GM19452 (cell line): ENCODE data around the gene SLC39A11.
"Not testable (repeated sequence)": the region's sequence is repeated elsewhere in the genome, so short reads cannot be mapped to it uniquely, and the experiment has no call there.

ENCODE experiments used
- ATAC-seq: cut with Tn5 transposase; IDR thresholded peaks from one replicate; pipeline ENCODE4 v1.9.1; 2021; ENCODE audit not compliant: unreplicated experiment

Gene SLC39A11

DNA sequence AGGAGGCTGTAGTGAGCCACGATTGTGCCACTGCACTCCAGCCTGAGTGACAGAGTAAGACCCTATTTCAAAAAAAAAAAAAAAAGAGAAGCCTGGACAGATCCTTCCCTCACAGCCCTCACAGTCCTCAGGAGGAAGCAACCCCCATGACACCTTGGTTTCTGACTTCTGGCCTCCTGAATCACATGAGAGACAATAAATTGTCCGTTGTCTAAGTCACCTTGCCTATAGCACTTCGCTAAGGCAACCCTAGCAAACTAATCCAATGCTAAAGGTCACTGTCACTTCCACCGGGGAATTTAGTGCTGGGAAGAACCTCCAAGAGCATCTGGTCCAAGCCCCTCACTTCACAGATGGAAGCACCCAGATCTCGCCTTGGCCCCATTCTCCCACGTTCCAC lies 18.9 kb upstream of the SLC39A11 start:
- no peak for ATAC-seq

DNA sequence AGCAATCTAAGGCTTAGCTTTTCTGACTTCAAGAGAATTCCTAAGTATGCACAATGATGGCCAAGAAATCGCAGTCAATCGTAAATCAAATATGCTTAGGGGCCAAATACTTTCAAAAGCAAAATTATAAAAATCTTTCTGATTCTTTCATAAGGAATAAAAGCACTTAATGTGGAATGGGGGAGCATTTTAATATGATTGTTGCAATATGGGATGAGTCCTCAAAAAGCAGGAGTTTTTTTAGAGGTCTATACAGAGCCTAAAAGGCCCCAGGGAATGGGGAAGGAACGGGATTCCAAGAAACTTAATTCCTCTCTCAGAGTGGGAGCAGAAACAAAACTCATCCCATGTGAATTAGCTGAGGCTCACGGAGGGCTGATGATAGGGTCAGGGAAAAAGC lies 14.7 kb upstream of the SLC39A11 start:
- no peak for ATAC-seq

DNA sequence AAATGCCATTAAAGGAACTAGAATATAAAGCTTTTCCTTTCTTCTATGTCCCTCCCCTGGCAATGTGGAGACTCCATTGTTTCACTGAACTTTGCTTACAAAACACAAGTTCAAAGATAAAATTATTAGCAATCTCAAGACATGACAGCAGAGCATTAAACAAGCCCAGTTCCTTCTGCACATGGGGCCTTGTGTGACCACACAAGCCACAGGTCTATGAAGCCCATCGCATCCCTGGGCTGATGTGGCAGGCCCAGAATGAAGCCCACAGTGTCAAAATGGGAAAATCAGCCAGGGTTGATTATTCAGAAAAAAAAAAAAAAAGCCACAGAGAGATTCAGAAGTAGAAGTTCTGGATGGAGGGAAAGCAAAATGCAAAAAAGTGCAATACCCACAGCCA lies 12.9 kb upstream of the SLC39A11 start:
- no peak for ATAC-seq

- ATAC-seq: no peak
Measured at GRCh38 chr17:73104450-73104849, 12.0 kb upstream of the SLC39A11 start.

DNA sequence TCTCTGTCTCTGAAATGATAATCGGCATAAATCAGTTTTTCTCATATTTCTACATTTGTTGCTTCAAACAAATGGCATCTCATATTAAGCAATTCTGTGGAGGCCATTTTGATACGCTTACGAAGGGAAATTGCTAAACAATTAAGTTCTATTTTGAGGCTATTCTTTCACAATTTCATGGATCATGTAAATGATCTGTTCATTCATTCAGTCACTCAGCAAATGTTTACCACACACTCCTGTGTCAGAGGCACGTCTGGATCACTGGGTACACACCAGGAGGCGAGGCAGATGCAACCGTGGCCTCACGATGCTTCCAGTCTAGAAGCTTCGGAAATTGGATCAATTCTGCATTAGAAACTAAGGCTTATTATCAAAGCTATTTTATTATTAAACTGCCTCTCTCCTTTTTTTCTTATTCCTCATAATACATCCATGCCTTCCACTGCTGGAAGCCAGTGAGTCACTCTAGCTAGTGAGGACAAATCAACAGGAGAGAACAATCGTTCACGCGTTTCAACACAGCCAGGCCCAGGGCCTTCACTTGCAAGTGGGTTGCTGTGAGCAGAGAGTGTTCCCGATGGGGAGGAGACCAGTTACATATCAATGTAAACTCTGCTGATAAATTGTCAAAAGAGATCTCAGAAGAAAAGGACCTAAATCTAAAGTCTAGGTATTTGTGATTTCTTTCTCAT lies 11.3 kb upstream of the SLC39A11 start:
- no peak for ATAC-seq

GRCh38 chr17:73101031-73101430 lies 8.5 kb upstream of the SLC39A11 start:
- ATAC-seq: no peak

- ATAC-seq: no peak
Measured at GRCh38 chr17:73100363-73100762, 7.9 kb upstream of the SLC39A11 start.

- no peak for ATAC-seq
Measured at GRCh38 chr17:73099511-73099910, 7.0 kb upstream of the SLC39A11 start.

- no peak for ATAC-seq
Measured at GRCh38 chr17:73098919-73099318, 6.4 kb upstream of the SLC39A11 start.

- ATAC-seq: not testable (repeated sequence)
Measured at GRCh38 chr17:73097973-73098765, 5.7 kb upstream of the SLC39A11 start.

DNA sequence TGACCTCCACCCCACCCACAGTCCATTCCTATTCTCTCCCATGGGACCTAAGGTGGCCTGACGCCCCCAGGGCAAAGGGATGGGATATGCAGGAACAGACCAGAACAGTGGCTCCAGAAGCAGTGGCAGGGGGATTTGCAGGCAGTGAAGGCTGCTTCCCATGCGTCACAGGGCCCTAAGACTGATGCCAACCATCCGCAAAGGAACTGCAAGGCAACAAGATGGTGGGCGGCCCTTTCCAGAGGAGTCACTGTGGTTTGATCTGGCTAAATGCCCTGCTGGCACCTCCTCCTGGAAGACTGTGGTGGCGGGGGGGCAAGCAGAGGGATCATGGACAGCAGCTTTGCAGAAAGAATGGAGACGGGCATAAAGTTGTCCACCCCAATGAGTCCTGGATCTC lies 4.4 kb upstream of the SLC39A11 start:
- ATAC-seq: no peak

DNA sequence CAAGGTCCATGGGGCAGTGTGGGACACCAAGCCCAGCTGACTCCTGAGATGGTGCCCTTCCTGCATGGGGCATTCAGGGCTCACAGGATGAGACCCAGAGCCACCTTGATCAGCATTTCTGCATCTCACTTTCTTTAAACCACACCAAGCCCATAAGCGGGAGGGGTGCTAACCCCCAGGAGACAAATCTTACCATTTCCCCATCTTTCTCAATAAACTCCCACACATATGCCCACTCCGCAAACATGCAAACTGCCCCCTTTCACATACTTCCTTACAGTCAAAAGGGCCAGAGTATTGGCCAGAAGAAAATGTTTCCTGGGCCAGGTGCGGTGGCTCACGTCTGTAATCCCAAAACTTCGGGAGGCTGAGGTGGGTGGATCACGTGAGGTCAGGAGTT lies 3.7 kb upstream of the SLC39A11 start:
- no peak for ATAC-seq

- ATAC-seq: no peak
Measured at GRCh38 chr17:73093286-73093685, 798 bp upstream of the SLC39A11 start.

GRCh38 chr17:73091770-73092522 lies 542 bp downstream of the SLC39A11 start:
- ATAC-seq: peak; percentile 28

GRCh38 chr17:73091410-73091769 lies 1.1 kb downstream of the SLC39A11 start:
- no peak for ATAC-seq

DNA sequence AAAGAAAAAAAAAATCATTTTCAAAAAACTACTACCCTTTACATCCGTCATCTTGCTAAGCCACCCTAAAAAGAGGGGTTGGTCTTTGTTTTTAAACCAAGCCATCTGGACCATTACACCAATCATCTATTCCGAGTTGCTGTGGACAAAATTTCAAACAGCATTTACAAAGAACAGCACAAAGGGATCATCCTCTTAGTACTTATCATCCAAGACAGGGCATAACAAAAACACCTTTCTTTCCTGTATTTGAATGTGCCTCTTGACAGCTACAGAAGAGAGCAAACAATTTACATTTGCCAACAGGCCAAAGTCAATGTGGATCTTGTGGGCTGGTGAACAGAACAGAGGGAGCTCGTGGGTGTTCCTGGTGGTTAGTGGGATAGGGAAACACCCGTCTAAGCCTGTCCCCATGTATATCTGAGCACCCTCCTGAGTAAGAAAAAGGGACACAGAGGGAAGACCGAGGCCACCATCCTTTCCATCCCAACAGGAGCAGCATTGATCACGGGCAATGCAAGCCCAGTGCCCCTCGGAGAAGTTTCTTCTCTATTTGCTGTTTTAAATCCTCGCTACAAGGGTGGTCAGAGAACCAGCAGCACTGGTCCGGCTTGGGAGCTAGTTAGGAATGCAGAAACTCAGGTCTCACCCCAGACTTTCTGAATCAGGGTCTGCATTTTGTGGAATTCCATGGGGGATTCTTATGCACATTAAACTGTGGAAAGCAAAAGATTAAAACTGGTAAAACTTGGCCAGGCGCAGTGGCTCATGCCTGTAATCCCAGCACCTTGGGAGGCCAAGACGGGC lies 1.9 kb downstream of the SLC39A11 start:
- no peak for ATAC-seq

DNA sequence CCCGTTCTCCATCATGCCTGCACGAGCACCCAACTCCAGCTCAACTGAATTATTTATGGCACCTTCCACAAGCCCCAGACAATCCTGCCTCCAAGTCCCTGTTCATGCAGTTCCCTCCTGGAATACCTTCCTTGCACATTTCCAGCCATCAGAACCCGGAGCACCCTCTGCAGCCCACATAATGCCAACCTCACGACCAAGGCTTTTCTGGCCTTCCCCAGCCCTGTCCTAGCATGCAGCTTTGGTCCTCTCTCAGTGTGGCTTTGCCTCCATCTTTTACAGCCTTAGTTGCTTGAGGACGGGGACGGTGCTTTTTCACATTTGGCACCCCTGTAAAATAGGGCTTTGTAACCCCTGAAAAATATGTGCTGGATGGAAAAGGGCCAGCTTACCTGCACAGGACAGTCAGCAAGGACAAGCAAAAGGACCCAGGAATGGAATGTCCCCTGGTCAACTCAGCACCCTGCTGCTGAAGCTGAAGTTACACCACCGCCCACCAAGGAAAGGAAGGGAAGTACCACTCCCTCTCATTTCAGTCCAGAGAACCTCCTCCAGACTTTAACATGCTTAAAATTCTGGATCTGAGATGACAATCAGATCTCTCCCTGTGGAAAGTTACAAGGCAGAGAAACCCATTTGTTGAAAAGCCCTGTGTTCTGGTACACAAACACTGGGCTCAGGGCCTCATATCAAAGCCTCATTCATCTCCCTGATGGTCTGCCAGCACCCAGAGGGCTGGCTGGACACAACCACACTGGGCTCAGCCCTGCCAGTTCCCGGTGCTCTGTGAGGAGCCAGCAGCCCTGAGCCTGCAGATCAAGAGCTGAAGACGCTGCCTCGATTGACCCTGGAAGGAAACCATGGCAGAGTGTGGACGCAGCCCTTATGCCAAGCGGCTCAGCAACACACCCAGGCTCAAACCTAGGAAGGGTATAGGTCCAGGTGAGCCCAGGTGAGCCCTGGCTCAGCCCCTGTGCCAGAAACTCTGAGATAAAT lies 2.9 kb downstream of the SLC39A11 start:
- no peak for ATAC-seq

DNA sequence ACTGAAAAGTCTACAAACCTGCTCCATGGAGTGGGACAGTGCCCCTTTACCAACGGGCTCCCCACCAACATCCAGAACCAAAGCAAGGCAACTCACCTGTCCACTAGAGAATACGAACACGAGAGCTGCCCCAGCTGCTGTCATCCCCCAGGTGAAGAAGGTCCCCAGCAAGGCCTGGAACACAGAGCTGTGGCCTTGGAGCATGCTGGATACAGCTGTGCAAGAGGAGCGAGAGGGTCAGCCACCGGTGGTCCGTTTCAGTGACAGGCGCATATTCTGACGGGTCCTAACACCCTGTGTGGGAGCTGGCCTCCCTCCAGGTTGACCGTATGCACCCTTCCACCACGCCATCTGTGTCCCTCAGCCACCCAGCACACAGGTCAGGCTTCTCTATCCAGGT lies 3.9 kb downstream of the SLC39A11 start:
- no peak for ATAC-seq

DNA sequence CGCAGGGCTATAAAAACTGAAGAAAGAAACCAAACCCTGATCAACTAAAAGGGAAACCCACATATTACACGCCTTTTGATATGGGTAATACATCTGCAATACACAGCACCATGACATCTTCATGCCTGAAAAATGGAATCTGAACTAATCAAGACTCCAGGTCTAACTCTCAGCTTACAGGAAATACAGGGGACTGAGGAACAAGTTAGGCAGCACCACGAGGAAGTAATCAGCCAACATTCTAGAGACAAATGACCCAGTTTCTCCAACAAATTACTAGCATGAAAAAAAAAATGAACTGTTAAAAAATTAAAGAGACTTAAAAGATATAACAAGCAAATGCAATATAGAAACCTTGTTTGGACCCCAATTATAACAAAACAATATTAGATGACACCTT lies 9.1 kb downstream of the SLC39A11 start:
- ATAC-seq: no peak

- no peak for ATAC-seq
Measured at GRCh38 chr17:73074566-73074965, 17.9 kb downstream of the SLC39A11 start.
